Upper lobe of right lung (tissue), 1 donor: Measurements from ENCODE around the gene HDAC10. TPM values are rescaled to one million over a fixed set of nuclear protein-coding genes. Genes with fewer than 3 reads are reported as not detected.

Experiments
- ATAC-seq: fragments of 200-7000 bp; cut with Tn5 transposase; one replicate; pipeline ENCODE4 v1.9.1; 2020; ENCODE audit warnings: mild to moderate bottlenecking, moderate library complexity
- DNase-seq: peaks from one replicate; pipeline ENCODE4 v3.0.0-alpha.2; 2020
- H3K27ac ChIP-seq: fragments of 200-600 bp; one replicate; pipeline ENCODE4 v1.8.0; 2022
- H3K27me3 ChIP-seq: fragments of 200-600 bp; one replicate; pipeline ENCODE4 v1.8.0; 2022; ENCODE audit warnings: mild to moderate bottlenecking
- H3K36me3 ChIP-seq: fragments of 200-600 bp; one replicate; pipeline ENCODE4 v1.8.0; 2022
- H3K4me1 ChIP-seq: fragments of 200-600 bp; one replicate; pipeline ENCODE4 v1.8.0; 2022
- H3K4me3 ChIP-seq: fragments of 200-600 bp; one replicate; pipeline ENCODE4 v1.8.0; 2022; ENCODE audit warnings: mild to moderate bottlenecking
- H3K9me3 ChIP-seq: fragments of 200-600 bp; one replicate; pipeline ENCODE4 v1.8.0; 2022
- intact Hi-C: fragments of 100-400 bp; cut with DNase I; formaldehyde crosslinking; loops from one replicate; pipeline ENCODE4 v1.11.0; 2022
- total RNA-seq: library from RNA; stranded (reverse); fragmentation: NEBNext Ultra II Directional; extraction: Animal tissue kit (Norgen Biotek cat#: 25700); gene quantifications from one replicate; pipeline ENCODE4 v1.2.1, GENCODE V29; 2021
- TF ChIP-seq, protein P1 (sequence below): fragments of 200-600 bp; IDR thresholded peaks from one replicate; pipeline ENCODE4 v1.8.0; 2022; ENCODE audit warnings: antibody characterized with exemption
- donor health status: DM: no; HTN: yes; CAD: no; lungs with severe emphysema.

HDAC10 gene
- total RNA-seq, 1 donor from 2014 or later = 48.9 TPM

DNA sequence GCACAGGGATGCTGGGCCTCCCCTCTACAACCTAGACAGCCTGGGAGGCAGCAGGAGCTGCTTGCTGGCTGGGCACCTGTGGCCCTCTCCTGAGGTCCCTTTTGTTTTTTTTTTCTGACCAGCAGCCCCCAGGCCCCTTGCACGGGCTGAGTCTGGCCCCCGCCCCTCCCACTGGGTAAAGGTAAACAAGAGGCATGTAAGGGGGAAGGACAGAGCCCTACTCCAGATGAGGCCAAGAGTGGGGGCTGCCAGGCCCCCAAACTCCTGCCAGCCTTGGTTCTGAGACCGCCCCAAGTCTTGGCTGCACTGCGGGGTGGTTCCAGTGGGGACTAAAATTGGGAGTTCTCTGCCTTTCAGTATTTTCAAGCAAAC is 47.2 kb upstream of the HDAC10 start:
- intact Hi-C loops = no loop called here
- H3K4me1 ChIP-seq = peaks cover 85% of the 10 kb centered on the region
- H3K36me3 ChIP-seq = no peaks in the 10 kb centered on the region
- H3K4me3 ChIP-seq = no peak overlapping the region
- no peak for DNase-seq
- TF ChIP-seq, protein P1, sequence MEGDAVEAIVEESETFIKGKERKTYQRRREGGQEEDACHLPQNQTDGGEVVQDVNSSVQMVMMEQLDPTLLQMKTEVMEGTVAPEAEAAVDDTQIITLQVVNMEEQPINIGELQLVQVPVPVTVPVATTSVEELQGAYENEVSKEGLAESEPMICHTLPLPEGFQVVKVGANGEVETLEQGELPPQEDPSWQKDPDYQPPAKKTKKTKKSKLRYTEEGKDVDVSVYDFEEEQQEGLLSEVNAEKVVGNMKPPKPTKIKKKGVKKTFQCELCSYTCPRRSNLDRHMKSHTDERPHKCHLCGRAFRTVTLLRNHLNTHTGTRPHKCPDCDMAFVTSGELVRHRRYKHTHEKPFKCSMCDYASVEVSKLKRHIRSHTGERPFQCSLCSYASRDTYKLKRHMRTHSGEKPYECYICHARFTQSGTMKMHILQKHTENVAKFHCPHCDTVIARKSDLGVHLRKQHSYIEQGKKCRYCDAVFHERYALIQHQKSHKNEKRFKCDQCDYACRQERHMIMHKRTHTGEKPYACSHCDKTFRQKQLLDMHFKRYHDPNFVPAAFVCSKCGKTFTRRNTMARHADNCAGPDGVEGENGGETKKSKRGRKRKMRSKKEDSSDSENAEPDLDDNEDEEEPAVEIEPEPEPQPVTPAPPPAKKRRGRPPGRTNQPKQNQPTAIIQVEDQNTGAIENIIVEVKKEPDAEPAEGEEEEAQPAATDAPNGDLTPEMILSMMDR = no peak
- no peak for ATAC-seq
- H3K9me3 ChIP-seq = no peaks in the 10 kb centered on the region
- H3K27me3 ChIP-seq = no peaks in the 10 kb centered on the region
- H3K27ac ChIP-seq = peak overlapping the region; percentile 63

- Histone ChIP-seq H3K9me3 (no peaks in the 10 kb centered on the region), H3K4me3 (no peak overlapping the region), H3K4me1 (peaks cover 85% of the 10 kb centered on the region), H3K27ac (peak overlapping the region; percentile 70), H3K36me3 (no peaks in the 10 kb centered on the region), H3K27me3 (no peaks in the 10 kb centered on the region)
- intact Hi-C loops = no loop called here
- no peak for ATAC-seq
- TF ChIP-seq, protein P1 = no peak
- no peak for DNase-seq
These were observed 46.6 kb upstream of the HDAC10 start for GRCh38 chr22:50297510-50298265.

DNA sequence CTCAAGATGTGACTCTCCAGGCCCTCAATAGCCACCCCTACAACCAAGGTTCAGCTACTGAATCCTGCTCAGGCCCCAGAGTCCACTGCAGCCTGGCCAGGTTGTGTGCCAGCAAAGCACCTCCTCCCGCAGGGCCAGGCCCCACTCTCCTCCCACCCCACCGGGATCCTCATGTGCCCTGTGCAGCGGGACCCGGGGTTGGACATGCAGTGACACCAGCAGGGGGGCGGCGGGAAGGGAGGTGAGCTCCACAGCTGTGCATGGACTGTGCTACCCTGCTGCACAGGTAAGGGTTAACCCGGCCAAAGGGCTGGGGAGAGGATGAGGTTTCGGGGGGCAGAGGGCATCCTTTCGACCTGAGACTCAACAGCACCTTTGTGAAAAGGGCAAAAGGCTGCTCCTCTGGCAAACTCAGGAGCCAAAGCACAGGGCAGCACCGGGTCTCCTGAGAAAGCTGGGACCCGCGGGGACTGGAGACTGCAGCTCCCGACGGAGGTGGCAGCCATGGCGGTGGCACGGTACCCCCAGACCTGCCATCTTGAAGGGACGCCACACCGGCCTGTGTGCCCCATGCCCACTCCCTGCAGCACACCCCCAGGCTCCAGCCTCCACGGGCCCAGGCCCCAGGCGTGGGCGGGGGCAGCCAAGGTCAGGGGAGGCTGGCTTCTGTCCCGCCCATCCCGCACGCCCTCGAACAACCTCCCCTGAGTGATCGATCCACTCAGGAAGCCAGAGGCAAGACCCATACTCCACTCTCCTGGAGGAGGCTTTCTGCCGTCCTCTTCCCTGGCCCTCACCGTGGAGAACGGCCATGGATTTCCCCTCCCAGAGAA is 45.8 kb upstream of the HDAC10 start:
- H3K4me1 ChIP-seq = peaks cover 85% of the 10 kb centered on the region

GRCh38 chr22:50294319-50294656 is 43.2 kb upstream of the HDAC10 start:
- TF ChIP-seq, protein P1 = no peak
- H3K4me1 ChIP-seq = peaks cover 74% of the 10 kb centered on the region
- DNase-seq = no peak

More for the DNA sequence above, 45.8 kb upstream of the HDAC10 start:
- H3K27me3 ChIP-seq = no peaks in the 10 kb centered on the region
- no peak for DNase-seq
- H3K9me3 ChIP-seq = no peaks in the 10 kb centered on the region
- TF ChIP-seq, protein P1 = no peak
- peak overlapping the region; percentile 70 for H3K27ac ChIP-seq
- no peak overlapping the region for H3K4me3 ChIP-seq
- H3K36me3 ChIP-seq = no peaks in the 10 kb centered on the region
- intact Hi-C loops = no loop called here
- no peak for ATAC-seq

GRCh38 chr22:50293441-50294318 is 42.6 kb upstream of the HDAC10 start:
- DNase-seq (peak; percentile 92), ATAC-seq (peak; percentile 85)
- H3K9me3 ChIP-seq = no peaks in the 10 kb centered on the region
- no peaks in the 10 kb centered on the region for H3K27me3 ChIP-seq
- peaks cover 69% of the 10 kb centered on the region for H3K4me1 ChIP-seq
- H3K4me3 ChIP-seq = peak overlapping the region; percentile 39
- TF ChIP-seq, protein P1 = no peak
- peak overlapping the region; percentile 91 for H3K27ac ChIP-seq
- H3K36me3 ChIP-seq = peaks cover 23% of the 10 kb centered on the region
- intact Hi-C loops = no loop called here

More at GRCh38 chr22:50294319-50294656, 43.2 kb upstream of the HDAC10 start:
- Histone ChIP-seq H3K9me3 (no peaks in the 10 kb centered on the region), H3K27me3 (no peaks in the 10 kb centered on the region), H3K27ac (peak overlapping the region; percentile 91), H3K36me3 (peaks cover 17% of the 10 kb centered on the region), H3K4me3 (peak overlapping the region; percentile 39)
- intact Hi-C loops = no loop called here
- ATAC-seq = no peak
